GM19467 (cell line): ENCODE data around the gene ATXN1.
"Not testable (repeated sequence)": the region's sequence is repeated elsewhere in the genome, so short reads cannot be mapped to it uniquely, and the experiment has no call there.

ENCODE experiments used
- ATAC-seq: cut with Tn5 transposase; IDR thresholded peaks from one replicate; pipeline ENCODE4 v1.9.1; 2021; ENCODE audit warnings: mild to moderate bottlenecking, moderate library complexity; ENCODE audit not compliant: unreplicated experiment

Gene ATXN1

GRCh38 chr6:16468991-16469615 lies 292.2 kb downstream of the ATXN1 start:
- no peak for ATAC-seq

DNA sequence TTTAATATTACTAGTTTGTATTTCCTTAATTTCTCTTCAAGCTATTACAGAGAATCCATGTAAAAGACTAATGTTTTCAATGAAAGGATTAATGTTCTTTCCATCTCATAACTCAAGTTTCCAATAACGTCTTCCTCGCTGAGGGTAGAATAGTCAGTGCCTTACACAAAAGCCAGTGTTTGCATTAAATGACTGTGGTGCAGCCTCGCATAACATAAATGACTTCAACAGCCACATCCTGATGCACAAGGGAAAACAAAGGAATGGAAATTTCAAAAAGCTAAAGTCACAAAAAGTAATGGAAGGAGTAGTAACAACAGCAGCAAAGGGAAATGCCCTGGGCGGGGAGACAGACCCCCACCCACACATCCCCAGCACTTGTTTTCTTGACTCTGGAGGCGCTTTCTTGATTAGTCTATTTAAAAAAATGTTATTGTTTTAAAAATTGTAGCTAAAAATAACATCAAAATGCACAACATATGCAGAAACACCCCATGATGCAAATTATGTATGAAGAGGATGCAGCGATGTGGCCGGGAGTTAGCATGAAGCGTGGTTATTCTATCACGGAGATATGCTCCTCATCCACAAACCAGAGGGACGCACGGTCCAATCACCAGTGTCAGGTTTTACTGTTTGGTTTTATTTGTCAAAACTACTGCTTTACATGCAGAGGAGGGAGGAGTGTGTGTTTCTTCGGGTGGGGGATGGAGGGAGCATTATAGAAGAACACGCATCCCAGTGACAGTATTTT lies 294.3 kb downstream of the ATXN1 start:
- no peak for ATAC-seq

GRCh38 chr6:16464045-16464444 lies 297.2 kb downstream of the ATXN1 start:
- no peak for ATAC-seq

DNA sequence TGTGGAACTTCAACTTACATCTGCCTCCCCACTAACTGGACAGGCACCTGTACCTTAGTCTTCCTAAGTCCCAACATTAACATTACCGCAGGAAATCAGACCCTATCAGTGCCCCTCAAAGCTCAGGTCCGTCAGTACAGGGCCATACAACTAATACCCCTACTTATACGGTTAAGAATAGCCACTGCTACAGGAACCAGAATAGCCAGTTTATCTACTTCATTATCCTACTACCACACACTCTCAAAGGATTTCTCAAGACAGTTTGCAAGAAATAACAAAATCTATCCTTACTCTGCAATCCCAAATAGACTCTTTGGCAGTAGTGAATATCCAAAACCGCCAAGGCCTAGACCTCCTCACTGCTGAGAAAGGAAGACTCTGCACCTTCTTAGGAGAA lies 298.0 kb downstream of the ATXN1 start:
- not testable (repeated sequence) for ATAC-seq

DNA sequence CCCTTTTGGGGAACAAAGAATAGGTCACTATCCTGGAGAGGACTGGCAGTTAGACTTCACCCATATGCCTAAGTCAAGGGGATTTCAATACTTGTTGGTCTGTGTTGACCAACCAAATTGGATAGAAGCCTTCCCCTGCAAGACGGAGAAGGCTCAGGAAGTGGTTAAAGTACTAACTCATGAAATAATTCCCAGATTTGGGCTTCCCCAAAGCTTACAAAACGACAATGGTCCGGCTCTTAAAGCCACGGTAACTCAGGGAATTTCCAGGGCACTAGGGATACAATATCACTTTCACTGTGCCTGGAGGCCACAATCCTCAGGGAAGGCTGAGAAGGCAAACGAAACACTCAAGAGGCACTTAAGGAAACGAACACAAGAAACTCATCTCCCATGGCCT lies 299.8 kb downstream of the ATXN1 start:
- ATAC-seq = no peak

DNA sequence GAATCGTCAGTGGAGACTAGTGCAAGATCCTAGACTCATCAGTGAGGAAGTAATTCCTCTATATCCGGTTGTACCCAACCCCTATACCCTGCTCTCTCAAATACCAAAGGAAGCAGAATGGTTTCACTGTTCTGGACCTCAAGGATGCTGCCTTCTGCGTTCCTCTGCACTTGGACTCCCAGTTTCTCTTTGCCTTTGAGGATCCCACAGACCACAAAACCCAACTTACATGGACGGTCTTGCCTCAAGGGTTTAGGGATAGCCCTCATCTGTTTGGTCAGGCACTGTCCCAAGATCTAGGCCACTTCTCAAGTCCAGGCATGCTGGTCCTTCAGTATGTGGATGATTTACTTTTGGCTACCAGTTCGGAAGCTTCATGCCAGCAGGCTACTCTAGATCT lies 301.8 kb downstream of the ATXN1 start:
- ATAC-seq = not testable (repeated sequence)

GRCh38 chr6:16452348-16452747 lies 308.9 kb downstream of the ATXN1 start:
- no peak for ATAC-seq

DNA sequence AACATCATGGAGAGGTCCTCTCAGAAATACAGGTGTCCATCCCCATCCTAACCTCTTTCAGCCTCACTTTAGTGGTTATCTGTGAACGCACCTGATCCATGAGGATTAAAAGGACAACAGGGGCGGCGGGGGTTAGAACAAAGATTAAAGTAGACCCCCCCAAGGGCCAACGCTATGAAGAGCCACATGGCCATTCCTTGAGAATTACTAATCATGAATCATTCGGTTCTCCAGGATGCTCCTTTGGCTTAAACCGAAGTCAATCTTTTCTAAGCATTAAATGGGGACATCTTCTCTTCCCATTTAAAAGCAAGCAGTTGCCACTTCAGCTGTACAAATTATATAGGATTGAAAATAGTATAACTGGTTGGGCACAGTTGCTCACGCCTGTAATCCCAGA lies 310.4 kb downstream of the ATXN1 start:
- no peak for ATAC-seq

- no peak for ATAC-seq
These were observed 311.0 kb downstream of the ATXN1 start for GRCh38 chr6:16450285-16450684.

DNA sequence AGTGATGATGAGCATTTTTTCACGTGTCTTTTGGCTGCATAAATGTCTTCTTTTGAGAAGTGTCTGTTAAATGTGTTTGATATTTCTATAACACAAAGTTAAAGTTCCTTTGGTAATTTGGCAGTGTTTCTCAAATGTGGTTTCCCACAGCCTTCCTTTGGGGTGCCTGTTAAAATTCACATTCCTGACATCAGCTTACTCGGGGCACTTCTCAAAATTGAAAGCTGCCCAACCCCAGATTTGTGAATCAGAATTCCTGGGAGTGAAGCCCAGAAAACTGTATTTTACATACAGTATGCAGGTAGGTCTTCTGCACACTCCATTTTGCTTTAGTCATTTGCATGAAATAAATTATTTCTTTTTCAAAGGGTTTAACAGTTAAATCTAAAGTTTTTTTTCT lies 315.0 kb downstream of the ATXN1 start:
- no peak for ATAC-seq

GRCh38 chr6:16442031-16442430 lies 319.2 kb downstream of the ATXN1 start:
- ATAC-seq = no peak

- ATAC-seq = no peak
These were observed 320.0 kb downstream of the ATXN1 start for GRCh38 chr6:16441262-16441661.

GRCh38 chr6:16440636-16441212 lies 320.5 kb downstream of the ATXN1 start:
- no peak for ATAC-seq

- ATAC-seq = no peak
These were observed 322.3 kb downstream of the ATXN1 start for GRCh38 chr6:16438718-16439591.

DNA sequence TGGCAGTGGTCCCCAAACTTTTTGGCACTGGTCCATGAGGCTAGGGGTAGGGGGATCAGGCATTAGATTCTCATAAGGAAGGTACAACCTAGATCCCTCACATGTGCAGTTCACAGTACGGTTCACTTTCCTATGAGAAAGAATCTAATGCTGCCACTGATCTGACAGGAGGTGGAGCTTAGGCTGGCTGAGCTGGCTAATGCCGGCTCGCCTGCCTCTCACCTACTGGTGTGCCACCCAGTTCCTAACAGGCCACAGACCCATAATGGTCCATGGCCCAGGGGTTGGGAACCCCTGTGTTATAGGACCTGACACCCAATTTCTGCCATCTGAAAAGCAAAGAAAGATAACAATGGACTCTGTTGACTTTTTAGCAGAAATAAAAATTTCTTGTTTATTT lies 323.3 kb downstream of the ATXN1 start:
- no peak for ATAC-seq

GRCh38 chr6:16437095-16437494 lies 324.2 kb downstream of the ATXN1 start:
- ATAC-seq = no peak

DNA sequence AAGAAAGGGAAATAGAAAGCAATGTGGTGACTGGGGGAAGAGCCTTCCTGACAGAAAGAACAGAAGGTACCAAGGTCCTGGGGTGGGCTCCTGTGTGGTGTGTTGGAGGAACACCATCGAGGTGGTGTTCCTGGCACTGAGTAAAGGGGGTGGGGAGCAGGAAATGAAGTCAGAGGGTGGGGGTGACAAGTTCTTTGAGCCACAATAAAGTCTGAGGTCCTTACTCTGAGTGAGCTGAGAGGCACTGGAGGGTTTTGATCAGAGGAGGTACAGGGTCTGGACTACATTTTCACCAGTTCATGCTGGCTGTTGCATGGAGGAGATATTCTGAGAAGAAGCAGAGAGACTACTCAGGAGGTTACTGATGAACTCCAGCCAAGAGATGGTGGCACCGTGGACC lies 324.7 kb downstream of the ATXN1 start:
- ATAC-seq = no peak

DNA sequence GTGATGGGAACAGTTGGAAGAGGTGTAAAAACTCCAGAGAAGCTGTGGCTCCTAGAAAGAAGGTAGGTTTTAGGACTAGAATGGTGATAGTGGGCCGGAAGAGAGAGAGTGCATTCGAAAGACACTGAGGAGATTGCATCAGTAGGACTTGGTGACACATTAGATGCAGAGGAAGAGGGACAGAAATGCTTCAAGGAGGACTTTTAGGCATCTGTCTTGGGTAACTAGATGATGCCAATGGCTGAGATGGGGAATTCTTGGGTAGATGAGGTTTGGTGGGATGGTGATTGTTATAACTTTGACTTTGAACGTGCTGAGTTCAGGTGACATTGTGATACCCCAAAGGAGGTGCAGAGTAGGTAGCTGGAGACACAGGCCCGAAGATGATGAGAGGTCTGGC lies 326.4 kb downstream of the ATXN1 start:
- no peak for ATAC-seq

- no peak for ATAC-seq
These were observed 327.8 kb downstream of the ATXN1 start for GRCh38 chr6:16433338-16433890.

- no peak for ATAC-seq
These were observed 328.9 kb downstream of the ATXN1 start for GRCh38 chr6:16432075-16433032.
